ENCODE data around the gene LGR5.

Gene LGR5

GRCh38 chr12:71436696-71437095, 2.9 kb upstream of the LGR5 start:
- no peak overlapping the region for H3K9ac ChIP-seq (ENCODE audit: low read length)
- no peaks in the 10 kb centered on the region for H3F3A ChIP-seq (ENCODE audit: insufficient read depth)
- H3K4me2 ChIP-seq (ENCODE audit: low read depth, low read length, poor library complexity, severe bottlenecking), result no peak overlapping the region
- no peak overlapping the region for H3K27ac ChIP-seq (ENCODE audit: low read depth, low read length)
- H3K9me3 ChIP-seq (ENCODE audit: insufficient read depth, low read length), result no peaks in the 10 kb centered on the region
- H2AFZ ChIP-seq (ENCODE audit: low read depth, low read length, severe bottlenecking), result no peak overlapping the region
- no peak overlapping the region for H3K4me3 ChIP-seq (ENCODE audit: insufficient read depth, low read length, poor library complexity, severe bottlenecking)
- TF ChIP-seq EZH2phosphoT487 (conservative IDR thresholded peaks at IDR 0.05; ENCODE audit: low read length) (no peak), CTCF (IDR thresholded peaks at IDR 0.05; ENCODE audit: insufficient read depth, low read length, poor library complexity, severe bottlenecking) (no peak)
- H3K79me2 ChIP-seq (ENCODE audit: insufficient read depth, low read length), result no peaks in the 10 kb centered on the region
- H3K9me2 ChIP-seq (replicated peaks; ENCODE audit: insufficient read depth, low read length), result no peaks in the 10 kb centered on the region
- H3K36me3 ChIP-seq (ENCODE audit: low read length), result no peaks in the 10 kb centered on the region
- no peaks in the 10 kb centered on the region for H4K20me1 ChIP-seq (ENCODE audit: low read depth, low read length)
- no peaks in the 10 kb centered on the region for H3K27me3 ChIP-seq (ENCODE audit: low read length)

DNA sequence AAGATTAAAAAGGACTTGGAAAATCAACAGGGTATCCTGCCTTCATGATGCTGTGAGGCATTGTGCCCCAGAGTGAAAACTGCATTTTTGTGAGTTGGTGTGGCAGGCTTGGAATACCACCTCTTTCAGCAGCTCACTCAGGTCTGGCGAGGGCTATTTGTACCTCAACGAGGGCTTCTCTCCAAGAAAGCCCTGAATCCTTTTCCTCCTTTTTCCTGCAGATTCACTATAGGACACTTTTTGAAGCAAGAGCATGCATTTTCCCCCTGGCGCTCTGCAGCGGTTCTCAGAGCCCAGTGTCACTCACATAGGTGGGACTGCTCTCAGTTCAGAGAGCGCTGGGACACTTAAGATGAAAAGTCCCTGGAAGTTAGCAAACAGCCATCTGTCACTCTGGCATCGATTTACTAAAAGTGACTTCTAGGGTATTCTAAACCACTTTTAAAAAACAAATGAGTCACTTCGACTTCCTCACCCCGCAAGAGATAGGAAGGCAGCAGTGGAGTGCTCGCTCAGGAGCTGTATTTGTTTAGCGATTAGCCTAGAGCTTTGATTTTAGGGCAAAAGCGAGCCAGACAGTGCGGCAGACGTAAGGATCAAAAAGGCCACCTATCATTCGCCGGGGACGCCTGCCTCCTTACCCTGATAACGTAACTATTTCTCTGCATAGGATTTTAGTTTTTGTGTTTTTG, 782 bp upstream of the LGR5 start:
- no peaks in the 10 kb centered on the region for H3K9me2 ChIP-seq (replicated peaks; ENCODE audit: insufficient read depth, low read length)
- H2AFZ ChIP-seq (ENCODE audit: low read depth, low read length, severe bottlenecking), result no peak overlapping the region
- no peak overlapping the region for H3K4me2 ChIP-seq (ENCODE audit: low read depth, low read length, poor library complexity, severe bottlenecking)
- no peaks in the 10 kb centered on the region for H3K9me3 ChIP-seq (ENCODE audit: insufficient read depth, low read length)
- no peaks in the 10 kb centered on the region for H3K36me3 ChIP-seq (ENCODE audit: low read length)
- no peak overlapping the region for H3K9ac ChIP-seq (ENCODE audit: low read length)
- H3F3A ChIP-seq (ENCODE audit: insufficient read depth), result no peaks in the 10 kb centered on the region
- H3K27me3 ChIP-seq (ENCODE audit: low read length), result no peaks in the 10 kb centered on the region
- no peak overlapping the region for H3K27ac ChIP-seq (ENCODE audit: low read depth, low read length)
- no peaks in the 10 kb centered on the region for H3K79me2 ChIP-seq (ENCODE audit: insufficient read depth, low read length)
- H4K20me1 ChIP-seq (ENCODE audit: low read depth, low read length), result no peaks in the 10 kb centered on the region
- H3K4me3 ChIP-seq (ENCODE audit: insufficient read depth, low read length, poor library complexity, severe bottlenecking), result no peak overlapping the region
- TF ChIP-seq CTCF (IDR thresholded peaks at IDR 0.05; ENCODE audit: insufficient read depth, low read length, poor library complexity, severe bottlenecking) (no peak), EZH2phosphoT487 (conservative IDR thresholded peaks at IDR 0.05; ENCODE audit: low read length) (no peak)

DNA sequence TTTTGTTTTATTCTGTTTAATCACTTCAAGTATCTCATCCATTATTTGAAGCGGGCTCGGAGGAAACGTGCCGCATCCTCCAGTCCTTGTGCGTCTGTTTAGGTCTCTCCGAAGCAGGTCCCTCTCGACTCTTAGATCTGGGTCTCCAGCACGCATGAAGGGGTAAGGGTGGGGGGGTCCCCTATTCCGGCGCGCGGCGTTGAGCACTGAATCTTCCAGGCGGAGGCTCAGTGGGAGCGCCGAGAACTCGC, 311 bp upstream of the LGR5 start:
- no peaks in the 10 kb centered on the region for H3K79me2 ChIP-seq (ENCODE audit: insufficient read depth, low read length)
- TF ChIP-seq CTCF (IDR thresholded peaks at IDR 0.05; ENCODE audit: insufficient read depth, low read length, poor library complexity, severe bottlenecking) (no peak), EZH2phosphoT487 (conservative IDR thresholded peaks at IDR 0.05; ENCODE audit: low read length) (no peak)
- no peaks in the 10 kb centered on the region for H3K9me2 ChIP-seq (replicated peaks; ENCODE audit: insufficient read depth, low read length)
- no peaks in the 10 kb centered on the region for H4K20me1 ChIP-seq (ENCODE audit: low read depth, low read length)
- H3K4me3 ChIP-seq (ENCODE audit: insufficient read depth, low read length, poor library complexity, severe bottlenecking), result no peak overlapping the region
- H3K27ac ChIP-seq (ENCODE audit: low read depth, low read length), result no peak overlapping the region
- no peaks in the 10 kb centered on the region for H3F3A ChIP-seq (ENCODE audit: insufficient read depth)
- no peak overlapping the region for H3K9ac ChIP-seq (ENCODE audit: low read length)
- no peak overlapping the region for H3K4me2 ChIP-seq (ENCODE audit: low read depth, low read length, poor library complexity, severe bottlenecking)
- no peak overlapping the region for H2AFZ ChIP-seq (ENCODE audit: low read depth, low read length, severe bottlenecking)
- H3K9me3 ChIP-seq (ENCODE audit: insufficient read depth, low read length), result no peaks in the 10 kb centered on the region
- no peaks in the 10 kb centered on the region for H3K27me3 ChIP-seq (ENCODE audit: low read length)
- H3K36me3 ChIP-seq (ENCODE audit: low read length), result no peaks in the 10 kb centered on the region

Measured in SU-DHL-6 (cell line).